HCT116 (cell line): ENCODE data around the gene ELOVL4. TPM values are rescaled to one million over a fixed set of nuclear protein-coding genes. Genes with fewer than 3 reads are reported as not detected.

Experiments used
- ATAC-seq: fragments of 200-7000 bp; cut with Tn5 transposase; 2 replicates; pipeline ENCODE4 v1.9.1; 2020; ENCODE audit warnings: mild to moderate bottlenecking, moderate library complexity
- BruUV-seq: library from RNA; stranded (reverse); fragments of 400-500 nt; replicated peaks from 2 replicates; lab custom pipeline; 2021; lab: Mats Ljungman, UMichigan
- CTCF ChIA-PET: fragments of 300-600 bp; sonication (Branson Sonifier 250); formaldehyde crosslinking; loops from one replicate; lab custom pipeline; 2021; ENCODE audit warnings: antibody characterized with exemption; lab: Charles Lee
- POLR2A ChIA-PET: fragments of 300-600, 350-600 bp; sonication (Branson Sonifier 250); formaldehyde crosslinking; loops from one replicate; lab custom pipeline; 2021; ENCODE audit warnings: antibody characterized with exemption; lab: Charles Lee
- RAD21 ChIA-PET, 2 experiments: fragments of 300-600 bp; sonication (Branson Sonifier 250); formaldehyde crosslinking; loops; one replicate each; lab custom pipeline; 2023; ENCODE audit warnings: low total read pairs in 2 of 2; ENCODE audit not compliant: uncharacterized antibody in 2 of 2, unreplicated experiment in 2 of 2, low non-redundant PET in 1 of 2; lab: Charles Lee
- DNase-seq: peaks from one replicate; pipeline ENCODE4 v3.0.0-alpha.2; 2010; ENCODE audit warnings: low read depth, low spot score
- H2AFZ ChIP-seq: fragments of 200-600 bp; shearing (Covaris generic), sonication (generic); 2 replicates; pipeline ENCODE4 v1.6.1; 2017; ENCODE audit warnings: low read depth, mixed run types, mixed read lengths, antibody characterized with exemption, low read length; ENCODE audit not compliant: poor library complexity, severe bottlenecking
- H3K27ac ChIP-seq: 2 replicates; pipeline ENCODE4 v1.5.1; 2012; ENCODE audit warnings: low read depth, low read length
- H3K27me3 ChIP-seq: fragments of 200-600 bp; sonication (generic); 2 replicates; pipeline ENCODE4 v1.6.1; 2016; ENCODE audit warnings: mixed run types, low read length, mixed read lengths; ENCODE audit not compliant: insufficient read depth
- H3K36me3 ChIP-seq, 2 experiments: fragments of 200-500 bp in 1 of 2; fragments of 200-600 bp in 1 of 2; sonication (Bioruptor generic) in 1 of 2; sonication (generic) in 1 of 2; 2 replicates each; pipeline versions ENCODE4 v1.5.1 to v1.6.1; 2014 to 2016; ENCODE audit warnings: low read length in 2 of 2, inconsistent platforms in 1 of 2, mixed read lengths in 1 of 2, mixed run types in 1 of 2; ENCODE audit not compliant: insufficient read depth in 2 of 2, control insufficient read depth in 1 of 2
- H3K4me1 ChIP-seq, 2 experiments: fragments of 200-600 bp in 1 of 2; sonication (generic) in 1 of 2; 2 replicates each; pipeline versions ENCODE4 v1.5.1 to v1.6.1; 2012 to 2017; ENCODE audit warnings: low read length in 2 of 2, inconsistent platforms in 1 of 2, mild to moderate bottlenecking in 1 of 2, mixed read lengths in 1 of 2, mixed run types in 1 of 2, moderate library complexity in 1 of 2; ENCODE audit not compliant: insufficient read depth in 2 of 2, control insufficient read depth in 1 of 2
- H3K4me2 ChIP-seq: fragments of 200-600 bp; sonication (generic); 2 replicates; pipeline ENCODE4 v1.6.1; 2017; ENCODE audit warnings: mixed run types, low read length, mixed read lengths
- H3K4me3 ChIP-seq, 2 experiments: fragments of 200-600 bp in 1 of 2; sonication (generic) in 1 of 2; replicated peaks in 1 of 2; 2 replicates each; pipeline ENCODE4 v1.5.1; 2011 to 2016; ENCODE audit warnings: low read length in 2 of 2, control low read depth in 1 of 2, low read depth in 1 of 2, mild to moderate bottlenecking in 1 of 2, mixed read lengths in 1 of 2, mixed run types in 1 of 2
- H3K79me2 ChIP-seq: fragments of 200-600 bp; sonication (generic); 2 replicates; pipeline ENCODE4 v1.6.1; 2017; ENCODE audit warnings: mild to moderate bottlenecking, mixed run types, low read length, moderate library complexity, mixed read lengths; ENCODE audit not compliant: insufficient read depth
- H3K9ac ChIP-seq: fragments of 200-600 bp; sonication (generic); 2 replicates; pipeline ENCODE4 v1.6.1; 2016; ENCODE audit warnings: low read length, mixed read lengths
- H3K9me2 ChIP-seq: fragments of 200-600 bp; sonication (generic), shearing (Covaris generic); 2 replicates; pipeline ENCODE4 v1.6.1; 2017; ENCODE audit warnings: mixed run types, mild to moderate bottlenecking, moderate library complexity; ENCODE audit not compliant: insufficient read depth
- H3K9me3 ChIP-seq, 2 experiments: fragments of 200-500 bp in 1 of 2; fragments of 200-600 bp in 1 of 2; sonication (Bioruptor generic) in 1 of 2; sonication (generic) in 1 of 2; 2 replicates each; pipeline ENCODE4 v1.6.1; 2014 to 2017; ENCODE audit warnings: low read length in 2 of 2, mixed read lengths in 2 of 2, inconsistent platforms in 1 of 2, low read depth in 1 of 2, mild to moderate bottlenecking in 1 of 2, mixed run types in 1 of 2, moderate library complexity in 1 of 2; ENCODE audit not compliant: control insufficient read depth in 1 of 2, insufficient read depth in 1 of 2
- H4K20me1 ChIP-seq: fragments of 200-600 bp; sonication (generic), shearing (Covaris generic); 2 replicates; pipeline ENCODE4 v1.6.1; 2017; ENCODE audit warnings: mixed run types, mild to moderate bottlenecking, moderate library complexity; ENCODE audit not compliant: insufficient read depth
- CBX3 ChIP-seq: IDR thresholded peaks from 2 replicates; pipeline ENCODE4 v1.6.1; 2012; ENCODE audit warnings: low read depth
- EGR1 ChIP-seq: IDR thresholded peaks from 2 replicates; pipeline ENCODE4 v1.6.1; 2012; ENCODE audit warnings: low read depth
- ELF1 ChIP-seq: IDR thresholded peaks from 2 replicates; pipeline ENCODE4 v1.6.1; 2012; ENCODE audit warnings: low read depth, borderline replicate concordance
- EZH2phosphoT487 ChIP-seq: fragments of 200-600 bp; IDR thresholded peaks from 2 replicates; pipeline ENCODE4 v1.6.1; 2018; ENCODE audit warnings: antibody characterized with exemption, borderline replicate concordance
- FOSL1 ChIP-seq: IDR thresholded peaks from 2 replicates; pipeline ENCODE4 v1.6.1; 2012; ENCODE audit warnings: low read depth
- JUND ChIP-seq: IDR thresholded peaks from 2 replicates; pipeline ENCODE4 v1.6.1; 2012
- POLR2AphosphoS5 ChIP-seq: IDR thresholded peaks from 2 replicates; pipeline ENCODE4 v1.6.1; 2011; ENCODE audit warnings: mild to moderate bottlenecking, low read depth, low read length, moderate library complexity
- SP1 ChIP-seq: IDR thresholded peaks from 2 replicates; pipeline ENCODE4 v1.6.1; 2012; ENCODE audit warnings: low read depth
- intact Hi-C: fragments of 100-400 bp; cut with micrococcal nuclease; formaldehyde crosslinking; loops from 2 replicates; pipeline ENCODE4 v1.10.0; 2022
- total RNA-seq: library from RNA; stranded (reverse); gene quantifications from one replicate; pipeline ENCODE4 v1.2.1, GENCODE V29; 2021; ENCODE audit not compliant: unreplicated experiment
- TF ChIP-seq, protein P1 (sequence below): IDR thresholded peaks from 2 replicates; pipeline ENCODE4 v1.6.1; 2012

ELOVL4 gene
- total RNA-seq, 1 experiment from 2014 or later = not detected

DNA sequence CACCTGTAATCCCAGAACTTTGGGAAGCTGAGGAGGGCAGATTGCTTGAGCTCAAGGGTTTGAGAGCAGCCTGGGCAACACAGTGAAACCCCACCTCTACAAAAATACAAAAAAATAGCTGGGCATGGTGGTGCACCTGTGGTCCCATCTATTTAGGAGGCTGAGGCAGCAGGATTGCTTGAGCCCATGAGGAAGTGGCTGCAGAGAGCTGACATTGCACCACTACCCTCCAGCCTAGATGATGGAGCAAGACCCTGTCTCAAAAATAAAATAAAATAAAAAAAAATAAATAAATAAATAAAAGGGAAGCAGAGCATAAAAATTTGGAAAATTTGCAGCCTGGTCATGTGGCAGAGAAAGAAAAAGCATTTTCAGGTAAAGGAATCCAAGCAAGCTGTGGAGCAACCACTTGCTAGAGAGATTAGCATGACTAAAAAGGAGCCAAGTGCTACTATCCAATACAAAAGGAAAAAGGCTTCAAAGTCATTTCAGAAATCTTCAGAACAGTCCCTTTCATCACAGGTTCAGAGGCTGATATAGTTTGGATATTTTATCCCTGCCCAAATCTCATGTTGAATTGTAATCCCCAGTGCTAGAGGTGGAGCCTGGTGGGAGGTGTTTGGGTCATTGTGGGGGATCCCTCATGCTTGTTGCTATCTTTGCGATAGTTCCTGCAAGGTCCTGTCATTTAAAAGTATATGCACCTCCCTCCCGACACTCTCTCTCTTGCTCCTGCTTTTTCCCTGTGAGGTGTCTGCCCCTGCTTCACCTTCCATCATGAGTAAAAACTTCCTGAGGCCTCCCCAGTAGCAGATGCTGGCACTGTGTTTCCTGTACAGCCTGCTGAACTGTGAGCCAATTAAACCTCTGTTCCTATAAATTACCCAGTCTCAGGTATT, 45.9 kb upstream of the ELOVL4 start:
- ChIA-PET RAD21 (no interaction called here), POLR2A (no interaction called here), CTCF (no interaction called here)
- no peaks in the 10 kb centered on the region for H3K79me2 ChIP-seq
- no peak overlapping the region for H3K9ac ChIP-seq
- intact Hi-C loops = no loop called here
- no peaks in the 10 kb centered on the region for H3K9me2 ChIP-seq
- no peak overlapping the region for H2AFZ ChIP-seq
- DNase-seq (no peak), ATAC-seq (no peak)
- no peaks in the 10 kb centered on the region for H3K27me3 ChIP-seq
- H3K4me1 ChIP-seq = no peaks in the 10 kb centered on the region
- H3K4me2 ChIP-seq = no peak overlapping the region
- H3K36me3 ChIP-seq = no peaks in the 10 kb centered on the region
- BruUV-seq = no TSS peak
- no peak overlapping the region for H3K4me3 ChIP-seq
- no peaks in the 10 kb centered on the region for H3K9me3 ChIP-seq
- H3K27ac ChIP-seq = no peak overlapping the region
- no peaks in the 10 kb centered on the region for H4K20me1 ChIP-seq
- no peak for TF ChIP-seq FOSL1

DNA sequence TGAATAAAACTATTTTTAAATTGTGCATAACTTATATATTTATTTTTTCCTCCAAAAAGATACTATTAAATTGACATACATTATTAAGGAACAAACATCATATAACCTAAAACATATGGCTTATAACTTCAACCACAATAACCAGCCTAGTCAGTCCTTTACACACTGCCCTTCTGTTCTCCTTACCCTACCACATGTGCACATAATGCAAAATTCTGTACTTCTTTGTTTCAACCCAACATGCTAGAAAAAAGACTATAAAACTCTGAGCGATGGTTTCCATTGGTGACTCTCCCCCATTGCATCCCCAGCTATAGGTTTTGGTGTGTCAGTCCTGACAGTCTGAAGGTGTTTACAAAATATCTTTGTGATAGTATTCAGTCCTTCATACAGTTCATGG, 42.3 kb upstream of the ELOVL4 start:
- H3K4me3 ChIP-seq = no peak overlapping the region
- POLR2A ChIA-PET = no interaction called here
- no peaks in the 10 kb centered on the region for H3K27me3 ChIP-seq
- no peaks in the 10 kb centered on the region for H3K9me3 ChIP-seq
- no peak overlapping the region for H3K27ac ChIP-seq
- no peaks in the 10 kb centered on the region for H3K36me3 ChIP-seq
- no peaks in the 10 kb centered on the region for H3K79me2 ChIP-seq
- H3K4me2 ChIP-seq = no peak overlapping the region
- intact Hi-C loops = no loop called here
- no peak for TF ChIP-seq ELF1
- no peak for TF ChIP-seq EGR1
- TF ChIP-seq, protein P1, sequence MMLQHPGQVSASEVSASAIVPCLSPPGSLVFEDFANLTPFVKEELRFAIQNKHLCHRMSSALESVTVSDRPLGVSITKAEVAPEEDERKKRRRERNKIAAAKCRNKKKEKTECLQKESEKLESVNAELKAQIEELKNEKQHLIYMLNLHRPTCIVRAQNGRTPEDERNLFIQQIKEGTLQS = no peak
- no peak for TF ChIP-seq SP1
- no peak for TF ChIP-seq POLR2AphosphoS5
- TF ChIP-seq FOSL1 = no peak
- no peak for TF ChIP-seq CBX3
- TF ChIP-seq JUND = no peak
- no peak for TF ChIP-seq EZH2phosphoT487
- TF ChIP-seq, all 23 proteins: peak for 0
- Histone ChIP-seq H3K9ac (no peak overlapping the region), H3K4me1 (no peaks in the 10 kb centered on the region), H4K20me1 (no peaks in the 10 kb centered on the region), H2AFZ (no peak overlapping the region), H3K9me2 (no peaks in the 10 kb centered on the region)
- DNase-seq (no peak), ATAC-seq (no peak)
- BruUV-seq = no TSS peak
- ChIA-PET RAD21 (no interaction called here), CTCF (no interaction called here)
